GM18861 (cell line): ENCODE results near the gene ANGPT4.
"Not testable (repeated sequence)": the region's sequence is repeated elsewhere in the genome, so short reads cannot be mapped to it uniquely, and the experiment has no call there.

Experiments used
- ATAC-seq: cut with Tn5 transposase; IDR thresholded peaks from one replicate; pipeline ENCODE4 v1.9.1; 2021; ENCODE audit not compliant: unreplicated experiment

ANGPT4 gene

DNA sequence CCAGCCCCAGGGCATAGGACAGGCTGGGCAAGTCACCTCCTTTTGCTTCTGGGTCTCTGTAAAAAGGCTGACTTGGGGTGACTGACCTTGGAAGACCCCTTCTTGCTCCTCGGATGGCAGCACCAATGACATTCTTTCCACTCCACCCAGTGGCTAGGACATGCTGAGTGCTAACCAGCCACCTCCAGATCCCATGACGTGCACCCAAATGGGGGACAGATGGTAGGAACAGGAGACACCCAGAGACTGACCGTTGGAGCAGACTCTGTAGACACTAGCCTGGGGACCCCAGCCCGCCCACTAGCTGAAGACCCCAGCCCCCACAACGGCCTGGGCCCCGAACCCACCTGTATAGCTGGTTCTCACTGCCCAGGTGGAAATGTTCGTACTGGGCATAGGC is 38.3 kb downstream of the ANGPT4 start:
- no peak for ATAC-seq

DNA sequence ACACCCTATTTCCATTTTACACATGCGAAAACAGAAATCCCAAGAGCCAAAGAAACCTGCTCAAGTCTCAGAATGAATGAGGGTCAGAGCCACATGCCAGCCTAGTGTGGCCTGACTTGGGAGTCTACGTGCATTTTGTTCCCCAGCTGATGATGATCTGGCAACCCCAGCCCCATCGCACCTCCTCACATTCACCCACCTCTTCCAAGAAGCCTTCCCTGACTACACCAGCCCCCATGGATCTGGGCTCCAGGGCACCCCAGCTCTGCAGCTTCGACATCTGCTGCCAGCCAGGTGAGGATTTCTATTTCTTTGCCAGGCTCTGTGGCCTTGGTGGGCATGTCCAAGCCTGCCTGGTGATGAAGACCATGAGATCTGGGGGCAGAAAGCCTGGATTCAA is 41.0 kb downstream of the ANGPT4 start:
- ATAC-seq: no peak

- ATAC-seq: no peak
These were observed 42.1 kb downstream of the ANGPT4 start for GRCh38 chr20:873875-874607.

- no peak for ATAC-seq
These were observed 43.1 kb downstream of the ANGPT4 start for GRCh38 chr20:872855-873520.

- ATAC-seq: no peak
These were observed 44.2 kb downstream of the ANGPT4 start for GRCh38 chr20:871948-872347.

- no peak for ATAC-seq
These were observed 44.7 kb downstream of the ANGPT4 start for GRCh38 chr20:871436-871835.

GRCh38 chr20:870758-871157 is 45.4 kb downstream of the ANGPT4 start:
- no peak for ATAC-seq

DNA sequence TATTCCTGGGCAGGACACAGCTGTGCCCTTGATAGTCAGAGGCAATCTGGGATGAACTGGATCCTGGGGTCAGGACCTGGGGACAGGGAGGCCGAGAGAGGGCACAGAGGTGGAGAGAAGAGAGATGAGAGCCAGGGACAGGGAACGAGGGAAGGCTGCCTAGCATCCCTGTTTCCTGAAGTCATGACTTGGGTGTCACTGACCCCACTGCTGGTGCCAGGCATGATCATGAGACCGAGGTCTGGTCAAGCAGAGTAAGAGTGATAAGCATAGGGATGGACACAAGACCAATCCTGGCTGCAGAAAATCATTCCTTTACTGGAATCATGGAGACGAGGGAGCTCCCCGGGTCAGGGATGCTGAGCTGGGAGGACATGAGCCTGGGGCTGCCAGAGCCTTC is 46.5 kb downstream of the ANGPT4 start:
- no peak for ATAC-seq

- no peak for ATAC-seq
These were observed 47.9 kb downstream of the ANGPT4 start for GRCh38 chr20:868279-868678.

GRCh38 chr20:865440-865839 is 50.7 kb downstream of the ANGPT4 start:
- no peak for ATAC-seq

GRCh38 chr20:860891-861290 is 55.2 kb downstream of the ANGPT4 start:
- ATAC-seq: no peak

- no peak for ATAC-seq
These were observed 56.3 kb downstream of the ANGPT4 start for GRCh38 chr20:859751-860231.

- ATAC-seq: no peak
These were observed 58.1 kb downstream of the ANGPT4 start for GRCh38 chr20:858011-858410.

DNA sequence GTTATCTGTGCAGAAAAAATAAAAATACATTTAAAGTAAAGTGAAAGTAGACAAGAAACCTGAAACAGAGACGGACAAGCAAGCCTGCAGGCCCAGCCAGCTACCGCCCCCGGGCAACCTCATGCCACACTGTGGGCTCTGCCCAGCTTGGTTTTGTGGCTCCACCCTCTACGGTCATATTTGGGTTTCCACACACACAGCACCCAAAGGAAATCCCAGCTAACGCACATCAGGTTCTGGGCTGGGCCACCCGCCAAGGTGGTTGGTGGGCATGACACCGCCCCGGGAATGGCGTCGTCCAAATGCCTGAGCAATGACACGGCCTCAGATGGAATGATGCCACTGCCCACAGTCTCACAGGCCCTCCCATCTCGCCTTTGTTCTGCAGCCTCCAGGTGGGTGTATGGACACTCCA is 59.8 kb downstream of the ANGPT4 start:
- no peak for ATAC-seq

- ATAC-seq: no peak
These were observed 60.4 kb downstream of the ANGPT4 start for GRCh38 chr20:855466-856360.

DNA sequence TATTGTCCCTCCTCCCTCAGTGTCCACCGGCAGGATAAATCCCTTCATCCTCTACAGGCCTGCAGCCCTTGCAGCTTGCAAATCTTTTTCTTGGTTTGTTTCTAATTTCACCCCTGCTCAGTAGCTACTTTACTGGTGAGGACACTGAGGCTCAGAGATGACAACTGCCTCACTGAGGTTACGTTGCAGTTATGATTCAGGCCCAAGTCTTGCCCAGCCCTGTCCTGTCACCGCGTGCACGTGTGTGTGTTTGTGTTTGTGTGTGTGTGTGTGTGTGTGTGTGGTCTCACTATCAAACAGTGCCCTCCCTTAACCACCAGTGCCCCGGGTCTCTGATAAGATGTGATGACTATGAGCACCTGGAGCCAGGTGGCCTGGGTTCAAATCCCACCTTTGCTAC is 61.5 kb downstream of the ANGPT4 start:
- ATAC-seq: no peak

GRCh38 chr20:853406-853996 is 62.6 kb downstream of the ANGPT4 start:
- no peak for ATAC-seq

DNA sequence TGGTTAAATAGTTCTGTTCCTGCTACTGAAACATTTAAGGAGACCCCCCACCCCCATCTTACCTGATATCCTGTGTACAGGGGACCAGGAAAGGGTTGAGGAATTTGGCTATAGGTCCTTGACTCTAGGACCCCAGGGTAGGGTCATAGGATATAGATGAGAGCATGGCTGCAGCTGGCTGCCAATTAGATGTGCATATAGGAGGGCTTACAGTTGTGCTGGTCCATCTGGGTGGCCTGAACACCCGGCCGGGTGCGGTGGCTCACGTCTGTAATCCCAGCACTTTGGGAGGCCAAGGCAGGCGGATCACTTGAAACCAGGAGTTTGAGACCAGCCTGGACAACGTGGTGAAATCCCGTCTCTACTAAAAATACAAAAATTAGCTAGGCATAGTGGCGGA is 67.4 kb downstream of the ANGPT4 start:
- not testable (repeated sequence) for ATAC-seq

DNA sequence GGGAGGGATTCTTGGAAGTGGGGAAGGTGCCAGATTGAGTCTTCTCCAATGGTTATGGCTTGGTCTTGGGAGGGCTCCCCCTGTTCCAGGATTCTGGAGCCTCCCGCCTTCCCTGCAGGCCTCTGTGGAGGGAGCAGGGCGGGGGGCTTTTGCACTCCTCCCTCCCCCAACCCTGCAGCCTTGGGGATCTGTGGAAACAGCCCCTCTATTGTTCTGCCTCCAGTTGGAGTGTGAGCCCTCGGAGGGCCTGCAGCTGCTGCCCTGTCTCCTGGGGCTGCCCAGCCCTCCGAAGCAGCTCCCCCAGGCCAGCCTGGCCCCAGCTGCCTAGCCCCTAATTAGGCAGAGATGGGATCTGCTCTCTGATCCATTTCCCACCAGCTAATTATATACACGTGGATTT is 67.9 kb downstream of the ANGPT4 start:
- no peak for ATAC-seq

GRCh38 chr20:846894-847278 is 69.2 kb downstream of the ANGPT4 start:
- no peak for ATAC-seq
